Natural killer cell (primary cell): ENCODE measurements around the gene TIMP2. TPM values are rescaled to one million over a fixed set of nuclear protein-coding genes. Genes with fewer than 3 reads are reported as not detected.

Experiments
- ATAC-seq, 3 donors: fragments of 150-1000 bp in 2 of 3; fragments of 200-7000 bp in 1 of 3; cut with Tn5 transposase; 1 replicate in 1 of 3; 2 replicates in 2 of 3; pipeline ENCODE4 v1.10.0; 2021; ENCODE audit warnings: mild to moderate bottlenecking in 2 of 3, moderate library complexity in 2 of 3
- DNase-seq, 2 donors: peaks; one replicate each; pipeline versions ENCODE4 v3.0.0 to v3.0.0-alpha.2; 2013 to 2021; ENCODE audit warnings: mixed read lengths in 1 of 2
- H3K27ac ChIP-seq: one replicate; pipeline ENCODE4 v1.5.1; 2013; ENCODE audit warnings: mild to moderate bottlenecking, low read length
- H3K27me3 ChIP-seq: one replicate; pipeline ENCODE4 v1.6.1; 2013; ENCODE audit warnings: low read length; ENCODE audit not compliant: control insufficient read depth, insufficient read depth
- H3K36me3 ChIP-seq: one replicate; pipeline ENCODE4 v1.6.1; 2013; ENCODE audit warnings: low read length; ENCODE audit not compliant: control insufficient read depth, insufficient read depth
- H3K4me1 ChIP-seq: one replicate; pipeline ENCODE4 v1.6.1; 2013; ENCODE audit warnings: low read length; ENCODE audit not compliant: control insufficient read depth, insufficient read depth
- H3K4me3 ChIP-seq: one replicate; pipeline ENCODE4 v1.5.1; 2013; ENCODE audit warnings: low read length
- H3K9me3 ChIP-seq: one replicate; pipeline ENCODE4 v1.6.1; 2013; ENCODE audit warnings: low read length; ENCODE audit not compliant: control insufficient read depth, insufficient read depth
- H3K27ac Mint-ChIP-seq, 2 donors: one replicate each; pipeline ENCODE4 v1.8.0; 2022; ENCODE audit warnings: mild to moderate bottlenecking in 2 of 2, mixed read lengths in 2 of 2, moderate library complexity in 1 of 2
- H3K27me3 Mint-ChIP-seq, 2 donors: one replicate each; pipeline ENCODE4 v1.8.0; 2022; ENCODE audit warnings: low read depth in 2 of 2, mixed read lengths in 2 of 2
- H3K36me3 Mint-ChIP-seq: one replicate; pipeline ENCODE4 v1.8.0; 2022; ENCODE audit warnings: mixed read lengths
- H3K4me1 Mint-ChIP-seq, 2 donors: one replicate each; pipeline ENCODE4 v1.8.0; 2022; ENCODE audit warnings: mixed read lengths in 2 of 2
- H3K4me3 Mint-ChIP-seq: one replicate; pipeline ENCODE4 v1.8.0; 2022; ENCODE audit warnings: mild to moderate bottlenecking, moderate library complexity, mixed read lengths
- H3K9me3 Mint-ChIP-seq, 2 donors: one replicate each; pipeline ENCODE4 v1.8.0; 2022; ENCODE audit warnings: mixed read lengths in 2 of 2
- WGBS: methylation state at CpG from one replicate; pipeline ENCODE4 v1.1.7; 2013; ENCODE audit warnings: missing lambda C conversion rate; ENCODE audit not compliant: insufficient coverage; 5-methylcytosine and 5-hydroxymethylcytosine counted together
- intact Hi-C: fragments of 100-400 bp; cut with micrococcal nuclease; formaldehyde crosslinking; loops from one replicate; pipeline ENCODE4 v1.14.2; 2022
- total RNA-seq, 4 donors: library from RNA; stranded (reverse); fragments of 120-200 nt in 1 of 4; gene quantifications; one replicate each; pipeline versions ENCODE4 v1.2.3 to v1.2.4, GENCODE V29; 2013 to 2022
- TF ChIP-seq, protein P1 (sequence below): fragments of 200-600 bp; IDR thresholded peaks from one replicate; pipeline ENCODE4 v1.8.0; 2022; ENCODE audit warnings: antibody characterized with exemption

The TIMP2 gene
- total RNA-seq, 3 donors from 2014 or later (not counting 1 experiment from before 2014, with no cell fraction given): 3.6 to 8.2 (median 7.1) TPM

DNA sequence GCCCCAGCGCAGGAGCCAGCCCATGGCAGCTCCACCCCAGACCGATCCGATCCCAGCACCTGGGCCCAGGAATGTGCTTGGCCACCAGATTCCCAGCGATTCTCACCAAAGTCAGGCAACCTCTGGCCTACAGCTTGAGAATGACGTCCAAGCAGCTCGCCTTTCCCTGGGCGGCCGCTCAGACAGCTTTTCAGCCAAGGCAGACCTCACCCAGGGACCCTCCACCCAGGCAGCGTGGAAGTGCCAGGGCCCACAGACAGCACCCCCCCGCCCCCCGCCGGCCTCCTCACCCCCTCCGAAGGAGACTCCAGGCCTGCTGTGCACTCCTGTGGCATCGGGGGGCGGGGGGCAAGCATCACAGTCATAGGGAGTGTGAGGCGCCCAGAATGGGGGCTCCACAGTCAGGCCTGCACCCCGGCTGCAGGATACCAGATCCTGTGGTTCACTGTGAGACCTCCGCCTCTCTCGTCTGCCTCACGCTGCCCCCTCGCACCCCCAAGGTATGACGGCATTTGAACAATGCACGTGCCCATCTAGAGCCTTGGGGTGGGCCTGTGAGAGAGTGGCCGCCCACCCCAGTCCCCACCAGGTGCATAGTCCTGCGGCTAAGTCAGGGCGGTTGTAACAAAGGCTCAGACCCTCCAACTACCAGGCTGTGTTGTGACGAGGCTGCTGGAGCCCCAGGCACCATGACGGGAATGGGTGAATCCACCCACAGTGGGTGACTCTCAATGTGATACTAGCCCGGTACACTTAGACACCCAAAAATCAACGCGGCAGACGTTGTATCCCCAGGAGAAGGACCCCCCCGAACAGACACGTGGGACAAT, 28.1 kb downstream of the TIMP2 start:
- no peaks in the 10 kb centered on the region for H3K9me3 ChIP-seq
- Mint-ChIP-seq H3K4me3 (no peak overlapping the region), H3K36me3 (no peaks in the 10 kb centered on the region), H3K4me1 (peaks cover 0 to 6% of the 10 kb centered on the region in 2 donors), H3K9me3 (no peaks in the 10 kb centered on the region), H3K27me3 (no peaks in the 10 kb centered on the region), H3K27ac (no peak overlapping the region)
- peaks cover 10% of the 10 kb centered on the region for H3K4me1 ChIP-seq
- H3K36me3 ChIP-seq: no peaks in the 10 kb centered on the region
- H3K27me3 ChIP-seq: no peaks in the 10 kb centered on the region
- no peak overlapping the region for H3K4me3 ChIP-seq
- ATAC-seq (no peak), DNase-seq (no peak)
- TF ChIP-seq, protein P1, sequence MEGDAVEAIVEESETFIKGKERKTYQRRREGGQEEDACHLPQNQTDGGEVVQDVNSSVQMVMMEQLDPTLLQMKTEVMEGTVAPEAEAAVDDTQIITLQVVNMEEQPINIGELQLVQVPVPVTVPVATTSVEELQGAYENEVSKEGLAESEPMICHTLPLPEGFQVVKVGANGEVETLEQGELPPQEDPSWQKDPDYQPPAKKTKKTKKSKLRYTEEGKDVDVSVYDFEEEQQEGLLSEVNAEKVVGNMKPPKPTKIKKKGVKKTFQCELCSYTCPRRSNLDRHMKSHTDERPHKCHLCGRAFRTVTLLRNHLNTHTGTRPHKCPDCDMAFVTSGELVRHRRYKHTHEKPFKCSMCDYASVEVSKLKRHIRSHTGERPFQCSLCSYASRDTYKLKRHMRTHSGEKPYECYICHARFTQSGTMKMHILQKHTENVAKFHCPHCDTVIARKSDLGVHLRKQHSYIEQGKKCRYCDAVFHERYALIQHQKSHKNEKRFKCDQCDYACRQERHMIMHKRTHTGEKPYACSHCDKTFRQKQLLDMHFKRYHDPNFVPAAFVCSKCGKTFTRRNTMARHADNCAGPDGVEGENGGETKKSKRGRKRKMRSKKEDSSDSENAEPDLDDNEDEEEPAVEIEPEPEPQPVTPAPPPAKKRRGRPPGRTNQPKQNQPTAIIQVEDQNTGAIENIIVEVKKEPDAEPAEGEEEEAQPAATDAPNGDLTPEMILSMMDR: no peak
- intact Hi-C loops: no loop called here
- no peak overlapping the region for H3K27ac ChIP-seq
- WGBS: 91% methylated on average over 34 of the region's 34 CpGs

- H3K9me3 ChIP-seq: no peaks in the 10 kb centered on the region
- WGBS: 84% methylated on average over 20 of the region's 20 CpGs
- peaks cover 18% of the 10 kb centered on the region for H3K4me1 ChIP-seq
- no peaks in the 10 kb centered on the region for H3K36me3 ChIP-seq
- Mint-ChIP-seq H3K9me3 (no peaks in the 10 kb centered on the region), H3K27ac (no peak overlapping the region), H3K4me3 (no peak overlapping the region), H3K27me3 (peaks cover 0 to 5% of the 10 kb centered on the region in 2 donors), H3K4me1 (peaks cover 0 to 6% of the 10 kb centered on the region in 2 donors), H3K36me3 (no peaks in the 10 kb centered on the region)
- intact Hi-C loops: no loop called here
- DNase-seq: no peak
- TF ChIP-seq, protein P1: no peak
- H3K27ac ChIP-seq: no peak overlapping the region
- H3K4me3 ChIP-seq: no peak overlapping the region
- no peaks in the 10 kb centered on the region for H3K27me3 ChIP-seq
- no peak for ATAC-seq
Observed at GRCh38 chr17:78896091-78896833, 28.9 kb downstream of the TIMP2 start.

DNA sequence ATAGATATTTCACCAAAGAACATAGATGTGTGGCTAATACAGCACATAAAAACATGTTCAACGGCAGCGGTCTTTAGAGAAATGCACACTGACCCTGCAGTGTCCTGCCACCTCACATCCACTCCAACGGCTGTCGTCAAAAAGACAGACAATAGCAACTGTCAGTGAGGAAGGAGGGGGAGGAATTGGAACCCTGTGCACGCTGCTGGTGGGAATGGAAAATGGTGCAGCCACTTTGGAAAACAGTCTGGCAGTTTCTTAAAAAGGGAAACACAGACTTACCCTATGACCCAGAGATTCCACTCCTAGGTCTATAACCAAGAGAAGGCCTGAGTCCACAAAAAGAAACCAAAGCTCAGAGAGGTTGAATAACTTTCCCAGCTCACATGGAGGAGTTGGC, 29.9 kb downstream of the TIMP2 start:
- Histone ChIP-seq H3K27me3 (no peaks in the 10 kb centered on the region), H3K36me3 (no peaks in the 10 kb centered on the region), H3K4me1 (peaks cover 27% of the 10 kb centered on the region), H3K4me3 (no peak overlapping the region), H3K9me3 (no peaks in the 10 kb centered on the region), H3K27ac (no peak overlapping the region)
- ATAC-seq: no peak
- WGBS: 95% methylated on average over 2 of the region's 5 CpGs
- DNase-seq: no peak
- no peaks in the 10 kb centered on the region for H3K36me3 Mint-ChIP-seq
- peaks cover 0 to 14% of the 10 kb centered on the region in 2 donors for H3K4me1 Mint-ChIP-seq
- H3K9me3 Mint-ChIP-seq: no peaks in the 10 kb centered on the region
- no peak overlapping the region for H3K4me3 Mint-ChIP-seq
- TF ChIP-seq, protein P1: no peak
- H3K27ac Mint-ChIP-seq: no peak overlapping the region
- H3K27me3 Mint-ChIP-seq: peaks cover 0 to 5% of the 10 kb centered on the region in 2 donors
- intact Hi-C loops: no loop called here
